Fibroblast of lung (primary cell): Measurements from ENCODE around the gene CTBP1. TPM values are rescaled to one million over a fixed set of nuclear protein-coding genes. Genes with fewer than 3 reads are reported as not detected.

Experiments
- DNase-seq, 2 donors: peaks; one replicate each; pipeline versions ENCODE4 v3.0.0 to v3.0.0-alpha.2; 2010; ENCODE audit warnings: low read depth in 2 of 2
- H2AFZ ChIP-seq: 2 replicates; pipeline ENCODE4 v1.5.1; 2012; ENCODE audit warnings: low read length, control low read depth, inconsistent platforms
- H3K27ac ChIP-seq: 2 replicates; pipeline ENCODE4 v1.5.1; 2011; ENCODE audit warnings: low read length, control low read depth; ENCODE audit not compliant: insufficient read depth
- H3K27me3 ChIP-seq: 2 replicates; pipeline ENCODE4 v1.5.1; 2011; ENCODE audit warnings: mild to moderate bottlenecking, low read length; ENCODE audit not compliant: control insufficient read depth, insufficient read depth
- H3K36me3 ChIP-seq: 2 replicates; pipeline ENCODE4 v1.5.1; 2011; ENCODE audit warnings: low read length; ENCODE audit not compliant: control insufficient read depth, insufficient read depth
- H3K4me1 ChIP-seq: 2 replicates; pipeline ENCODE4 v1.5.1; 2011; ENCODE audit warnings: low read length; ENCODE audit not compliant: control insufficient read depth, insufficient read depth; ENCODE audit errors: extremely low read depth
- H3K4me2 ChIP-seq: 2 replicates; pipeline ENCODE4 v1.5.1; 2011; ENCODE audit warnings: low read length, control low read depth; ENCODE audit not compliant: insufficient read depth; ENCODE audit errors: extremely low read depth
- H3K4me3 ChIP-seq, 4 experiments: fragments of 200-600 bp in 1 of 4; sonication (generic) in 1 of 4; replicated peaks in 1 of 4; 2 replicates each; pipeline ENCODE4 v1.5.1; 2011 to 2016; ENCODE audit warnings: low read length in 4 of 4, low read depth in 3 of 4, mild to moderate bottlenecking in 3 of 4, control low read depth in 2 of 4, inconsistent platforms in 1 of 4, mixed read lengths in 1 of 4; ENCODE audit not compliant: insufficient read depth in 1 of 4; ENCODE audit errors: control extremely low read depth in 1 of 4
- H3K79me2 ChIP-seq: 2 replicates; pipeline ENCODE4 v1.5.1; 2012; ENCODE audit warnings: mild to moderate bottlenecking, low read length, inconsistent platforms; ENCODE audit not compliant: control insufficient read depth, insufficient read depth
- H3K9ac ChIP-seq: 2 replicates; pipeline ENCODE4 v1.5.1; 2011; ENCODE audit warnings: mild to moderate bottlenecking, low read length, control low read depth; ENCODE audit not compliant: insufficient read depth
- H3K9me3 ChIP-seq: 2 replicates; pipeline ENCODE4 v1.5.1; 2012; ENCODE audit warnings: low read depth, low read length; ENCODE audit not compliant: control insufficient read depth, insufficient read depth
- H4K20me1 ChIP-seq: 2 replicates; pipeline ENCODE4 v1.5.1; 2011; ENCODE audit warnings: low read length; ENCODE audit not compliant: control insufficient read depth, insufficient read depth; ENCODE audit errors: extremely low read depth
- CTCF ChIP-seq, 2 donors: IDR thresholded peaks in 1 of 2; conservative IDR thresholded peaks in 1 of 2; 1 replicate in 1 of 2; 2 replicates in 1 of 2; pipeline ENCODE4 v1.5.1; 2011 to 2012; ENCODE audit warnings: low read length in 2 of 2, control low read depth in 1 of 2, inconsistent platforms in 1 of 2, low read depth in 1 of 2, mild to moderate bottlenecking in 1 of 2
- EZH2 ChIP-seq: IDR thresholded peaks from 2 replicates; pipeline ENCODE4 v1.5.1; 2012; ENCODE audit warnings: low read length, control low read depth, mild to moderate bottlenecking; ENCODE audit errors: missing control alignments
- polyA plus RNA-seq, 2 donors: library from polyadenylated mRNA; depleted of rRNA in 1 of 2; stranded (reverse) in 1 of 2; unstranded in 1 of 2; fragments of >200 nt; gene quantifications; 2 replicates each; pipeline ENCODE4 v1.2.1, GENCODE V29; 2011 to 2012; ENCODE audit warnings: missing spikeins in 1 of 2
- total RNA-seq: library from RNA; depleted of rRNA; stranded (reverse); fragments of >200 nt; gene quantifications from 2 replicates; pipeline ENCODE4 v1.2.1, GENCODE V29; 2014

Gene CTBP1
- total and polyA plus RNA-seq, 2 donors (not counting 1 experiment from before 2014, with no cell fraction given): 78.2 to 249 TPM

- H3K27ac ChIP-seq: peak overlapping the region; percentile 74
- no peak overlapping the region for H3K9ac ChIP-seq
- H3K36me3 ChIP-seq: peaks cover 3% of the 10 kb centered on the region
- H3K4me1 ChIP-seq: peaks cover 7% of the 10 kb centered on the region
- no peaks in the 10 kb centered on the region for H3K27me3 ChIP-seq
- DNase-seq: no peak
- no peaks in the 10 kb centered on the region for H4K20me1 ChIP-seq
- H3K4me2 ChIP-seq: peak overlapping the region; percentile 93
- H3K4me3 ChIP-seq: peak overlapping the region; percentile 75 to 93 (median 86)
- H3K79me2 ChIP-seq: peaks cover 40% of the 10 kb centered on the region
- no peaks in the 10 kb centered on the region for H3K9me3 ChIP-seq
- H2AFZ ChIP-seq: no peak overlapping the region
- no peak for TF ChIP-seq CTCF (conservative IDR thresholded peaks at IDR 0.05 in 1 of 2, IDR thresholded peaks at IDR 0.05 in 1 of 2; ENCODE audit: low read depth in 1 of 2, low read length in 2 of 2)
- TF ChIP-seq EZH2: no peak
These were observed 39.9 kb upstream of the CTBP1 start for GRCh38 chr4:1288786-1289185.

GRCh38 chr4:1285790-1286553 lies 37.0 kb upstream of the CTBP1 start:
- H3K4me2 ChIP-seq: no peak overlapping the region
- TF ChIP-seq CTCF (conservative IDR thresholded peaks at IDR 0.05 in 1 of 2, IDR thresholded peaks at IDR 0.05 in 1 of 2; ENCODE audit: low read depth in 1 of 2, low read length in 2 of 2): no peak
- TF ChIP-seq EZH2: no peak
- H3K27me3 ChIP-seq: no peaks in the 10 kb centered on the region
- H3K27ac ChIP-seq: no peak overlapping the region
- H3K4me1 ChIP-seq: peaks cover 3% of the 10 kb centered on the region
- no peaks in the 10 kb centered on the region for H3K9me3 ChIP-seq
- no peaks in the 10 kb centered on the region for H4K20me1 ChIP-seq
- H2AFZ ChIP-seq: no peak overlapping the region
- H3K9ac ChIP-seq: no peak overlapping the region
- peaks cover 13% of the 10 kb centered on the region for H3K79me2 ChIP-seq
- no peak for DNase-seq
- H3K36me3 ChIP-seq: no peaks in the 10 kb centered on the region
- no peak overlapping the region for H3K4me3 ChIP-seq

GRCh38 chr4:1285151-1285789 lies 36.3 kb upstream of the CTBP1 start:
- Histone ChIP-seq H3K4me3 (no peak overlapping the region), H3K4me1 (no peaks in the 10 kb centered on the region), H2AFZ (no peak overlapping the region), H3K4me2 (no peak overlapping the region), H3K9me3 (no peaks in the 10 kb centered on the region), H4K20me1 (no peaks in the 10 kb centered on the region), H3K79me2 (peaks cover 6% of the 10 kb centered on the region), H3K27ac (no peak overlapping the region), H3K36me3 (no peaks in the 10 kb centered on the region), H3K27me3 (no peaks in the 10 kb centered on the region), H3K9ac (no peak overlapping the region)
- TF ChIP-seq CTCF (conservative IDR thresholded peaks at IDR 0.05 in 1 of 2, IDR thresholded peaks at IDR 0.05 in 1 of 2; ENCODE audit: low read depth in 1 of 2, low read length in 2 of 2) (no peak), EZH2 (no peak)
- no peak for DNase-seq
